MM.1S (cell line): ENCODE measurements around the gene APBB2.

Experiments used
- EZH2 ChIP-seq: fragments of 300-600 bp; sonication (generic); optimal IDR thresholded peaks from 2 replicates; pipeline ENCODE3; 2017; ENCODE audit warnings: low read depth, mild to moderate bottlenecking, antibody characterized with exemption, low read length, mixed read lengths
- EZH2phosphoT487 ChIP-seq: fragments of 300-600 bp; sonication (generic); IDR thresholded peaks from 2 replicates; pipeline ENCODE4 v1.6.1; 2018; ENCODE audit warnings: antibody characterized with exemption, low read length
- TF ChIP-seq, protein P1 (sequence below): fragments of 300-600 bp; sonication (generic); IDR thresholded peaks from 2 replicates; pipeline ENCODE4 v1.5.1; 2016; ENCODE audit warnings: antibody characterized with exemption, low read length, mixed read lengths

DNA sequence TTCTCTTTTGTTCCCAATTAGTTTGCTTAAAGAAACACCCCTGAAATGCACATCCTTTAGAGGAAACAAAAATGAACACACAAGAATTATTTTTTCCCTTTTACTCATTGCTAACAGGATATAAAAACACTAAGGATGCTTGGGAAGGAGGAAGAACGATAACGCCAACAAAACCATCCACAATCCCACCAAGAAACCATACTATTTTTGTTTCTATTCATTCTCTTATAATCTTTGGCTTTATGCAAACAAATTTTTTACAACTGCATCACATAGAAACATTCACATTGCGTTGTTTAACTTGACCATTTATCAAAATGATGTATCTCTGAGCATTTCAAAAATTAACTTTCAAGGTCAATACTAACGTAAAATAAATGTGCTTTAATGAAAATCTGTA lies 12.0 kb downstream of the APBB2 start:
- TF ChIP-seq, protein P1, sequence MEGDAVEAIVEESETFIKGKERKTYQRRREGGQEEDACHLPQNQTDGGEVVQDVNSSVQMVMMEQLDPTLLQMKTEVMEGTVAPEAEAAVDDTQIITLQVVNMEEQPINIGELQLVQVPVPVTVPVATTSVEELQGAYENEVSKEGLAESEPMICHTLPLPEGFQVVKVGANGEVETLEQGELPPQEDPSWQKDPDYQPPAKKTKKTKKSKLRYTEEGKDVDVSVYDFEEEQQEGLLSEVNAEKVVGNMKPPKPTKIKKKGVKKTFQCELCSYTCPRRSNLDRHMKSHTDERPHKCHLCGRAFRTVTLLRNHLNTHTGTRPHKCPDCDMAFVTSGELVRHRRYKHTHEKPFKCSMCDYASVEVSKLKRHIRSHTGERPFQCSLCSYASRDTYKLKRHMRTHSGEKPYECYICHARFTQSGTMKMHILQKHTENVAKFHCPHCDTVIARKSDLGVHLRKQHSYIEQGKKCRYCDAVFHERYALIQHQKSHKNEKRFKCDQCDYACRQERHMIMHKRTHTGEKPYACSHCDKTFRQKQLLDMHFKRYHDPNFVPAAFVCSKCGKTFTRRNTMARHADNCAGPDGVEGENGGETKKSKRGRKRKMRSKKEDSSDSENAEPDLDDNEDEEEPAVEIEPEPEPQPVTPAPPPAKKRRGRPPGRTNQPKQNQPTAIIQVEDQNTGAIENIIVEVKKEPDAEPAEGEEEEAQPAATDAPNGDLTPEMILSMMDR = no peak
- TF ChIP-seq EZH2phosphoT487 (no peak), EZH2 (no peak)
